Measurements from ENCODE around the gene KRT33B.

GRCh38 chr17:41325611-41326010, 44.0 kb downstream of the KRT33B start:
- TF ChIP-seq CTCF (IDR thresholded peaks at IDR 0.05) = no peak
- TF ChIP-seq POLR2AphosphoS5 (IDR thresholded peaks at IDR 0.05) = no peak
- no peak for TF ChIP-seq POLR2A (IDR thresholded peaks at IDR 0.05)

Data from sigmoid colon (tissue), 4 donors.